IMR-90 (cell line): Measurements from ENCODE around the gene LPGAT1. TPM values are rescaled to one million over a fixed set of nuclear protein-coding genes. Genes with fewer than 3 reads are reported as not detected.

Source experiments
- ATAC-seq: fragments of 200-7000 bp; cut with Tn5 transposase; 2 replicates; pipeline ENCODE4 v1.9.1; 2020; ENCODE audit warnings: low read depth, mild to moderate bottlenecking, moderate library complexity
- BruUV-seq: library from RNA; stranded (reverse); fragments of 400-500 nt; replicated peaks from 2 replicates; lab custom pipeline; 2021; lab: Mats Ljungman, UMichigan
- CTCF ChIA-PET: fragments of 300-600 bp; formaldehyde crosslinking; extraction: SDS; loops from one replicate; lab custom pipeline; 2021; ENCODE audit warnings: antibody characterized with exemption; lab: Yijun Ruan, JAX
- POLR2A ChIA-PET: fragments of 300-600 bp; sonication (Branson Sonifier 250); formaldehyde crosslinking; loops from one replicate; lab custom pipeline; 2022; ENCODE audit warnings: antibody characterized with exemption; ENCODE audit not compliant: unreplicated experiment; lab: Charles Lee
- DNase-seq: peaks from one replicate; pipeline ENCODE4 v3.0.0; 2013
- H2AFZ ChIP-seq: replicated peaks from 2 replicates; pipeline ENCODE3; 2013; ENCODE audit warnings: low read length, mild to moderate bottlenecking; ENCODE audit not compliant: poor library complexity
- H2AK5ac ChIP-seq: 2 replicates; pipeline ENCODE4 v1.6.1; 2013; ENCODE audit warnings: low read depth, low read length, inconsistent platforms
- H2AK9ac ChIP-seq: replicated peaks from 2 replicates; pipeline ENCODE3; 2013; ENCODE audit warnings: mild to moderate bottlenecking, low read depth, low read length, moderate library complexity; ENCODE audit not compliant: poor library complexity
- H2BK120ac ChIP-seq: 2 replicates; pipeline ENCODE4 v1.6.1; 2013; ENCODE audit warnings: low read depth, low read length, inconsistent platforms
- H2BK15ac ChIP-seq: 3 replicates; pipeline ENCODE4 v1.6.1; 2013; ENCODE audit warnings: low read depth, low read length, inconsistent platforms
- H2BK20ac ChIP-seq: 2 replicates; pipeline ENCODE4 v1.6.1; 2013; ENCODE audit warnings: low read depth, mild to moderate bottlenecking, inconsistent platforms, low read length, moderate library complexity
- H2BK5ac ChIP-seq: 2 replicates; pipeline ENCODE4 v1.6.1; 2013; ENCODE audit warnings: mild to moderate bottlenecking, low read depth, low read length, inconsistent platforms; ENCODE audit not compliant: poor library complexity, severe bottlenecking
- H3K14ac ChIP-seq: replicated peaks from 2 replicates; pipeline ENCODE4 v1.6.1; 2013; ENCODE audit warnings: low read depth, low read length, inconsistent platforms
- H3K18ac ChIP-seq: 2 replicates; pipeline ENCODE4 v1.6.1; 2013; ENCODE audit warnings: low read depth, low read length, control low read depth
- H3K23ac ChIP-seq: 2 replicates; pipeline ENCODE4 v1.6.1; 2013; ENCODE audit warnings: low read depth, low read length, inconsistent platforms
- H3K27ac ChIP-seq: 2 replicates; pipeline ENCODE4 v1.5.1; 2013; ENCODE audit warnings: mild to moderate bottlenecking, control low read depth, low read length; ENCODE audit not compliant: insufficient read depth
- H3K27me3 ChIP-seq: 2 replicates; pipeline ENCODE4 v1.6.1; 2013; ENCODE audit warnings: low read length; ENCODE audit not compliant: control insufficient read depth, insufficient read depth
- H3K36me3 ChIP-seq: 2 replicates; pipeline ENCODE4 v1.6.1; 2013; ENCODE audit warnings: low read length, mixed read lengths; ENCODE audit not compliant: control insufficient read depth, insufficient read depth
- H3K4ac ChIP-seq: 2 replicates; pipeline ENCODE4 v1.6.1; 2013; ENCODE audit warnings: low read depth, low read length, inconsistent platforms
- H3K4me1 ChIP-seq: 2 replicates; pipeline ENCODE4 v1.6.1; 2013; ENCODE audit warnings: low read length, mixed read lengths; ENCODE audit not compliant: control insufficient read depth, insufficient read depth
- H3K4me2 ChIP-seq: 2 replicates; pipeline ENCODE4 v1.6.1; 2013; ENCODE audit warnings: low read depth, mild to moderate bottlenecking, control low read depth, low read length, moderate library complexity
- H3K4me3 ChIP-seq: 2 replicates; pipeline ENCODE4 v1.5.1; 2013; ENCODE audit warnings: low read depth, mild to moderate bottlenecking, control low read depth, low read length, moderate library complexity; ENCODE audit not compliant: insufficient read depth
- H3K56ac ChIP-seq: 2 replicates; pipeline ENCODE4 v1.6.1; 2013; ENCODE audit warnings: low read length, inconsistent platforms; ENCODE audit not compliant: insufficient read depth; ENCODE audit errors: extremely low read depth
- H3K79me1 ChIP-seq, 2 experiments: 2 replicates each; pipeline ENCODE4 v1.6.1; 2013; ENCODE audit warnings: low read length in 2 of 2, inconsistent platforms in 1 of 2, low read depth in 1 of 2
- H3K9ac ChIP-seq: 2 replicates; pipeline ENCODE4 v1.6.1; 2013; ENCODE audit warnings: low read depth, low read length, control low read depth
- H3K9me1 ChIP-seq: 2 replicates; pipeline ENCODE4 v1.6.1; 2013; ENCODE audit warnings: low read length, inconsistent platforms; ENCODE audit not compliant: insufficient read depth
- H3K9me3 ChIP-seq: 2 replicates; pipeline ENCODE4 v1.6.1; 2013; ENCODE audit warnings: low read length; ENCODE audit not compliant: control insufficient read depth, insufficient read depth
- H4K20me1 ChIP-seq: 2 replicates; pipeline ENCODE4 v1.6.1; 2013; ENCODE audit warnings: low read length, inconsistent platforms; ENCODE audit not compliant: insufficient read depth
- H4K5ac ChIP-seq: 2 replicates; pipeline ENCODE4 v1.6.1; 2013; ENCODE audit warnings: mild to moderate bottlenecking, low read depth, low read length, control low read depth
- H4K8ac ChIP-seq, 2 experiments: 2 replicates each; pipeline ENCODE4 v1.6.1; 2013; ENCODE audit warnings: low read depth in 2 of 2, low read length in 2 of 2, control low read depth in 1 of 2, inconsistent platforms in 1 of 2
- H4K91ac ChIP-seq: 2 replicates; pipeline ENCODE4 v1.6.1; 2013; ENCODE audit warnings: low read depth, low read length, inconsistent platforms; ENCODE audit not compliant: insufficient read depth
- CEBPB ChIP-seq: IDR thresholded peaks from 2 replicates; pipeline ENCODE4 v1.6.1; 2012; ENCODE audit warnings: low read depth, low read length, improper control_type of control experiment
- CHD1 ChIP-seq: IDR thresholded peaks from 2 replicates; pipeline ENCODE4 v1.6.1; 2012; ENCODE audit warnings: low read depth, low read length, improper control_type of control experiment
- CTCF ChIP-seq: conservative IDR thresholded peaks from 2 replicates; pipeline ENCODE4 v1.5.1; 2012; ENCODE audit warnings: mild to moderate bottlenecking, low read depth, low read length, improper control_type of control experiment
- MAFK ChIP-seq: IDR thresholded peaks from 2 replicates; pipeline ENCODE4 v1.6.1; 2012; ENCODE audit warnings: low read depth, low read length, improper control_type of control experiment
- MAZ ChIP-seq: IDR thresholded peaks from 2 replicates; pipeline ENCODE4 v1.6.1; 2012; ENCODE audit warnings: low read depth, mild to moderate bottlenecking, low read length, improper control_type of control experiment, moderate library complexity, borderline replicate concordance
- MXI1 ChIP-seq: IDR thresholded peaks from 2 replicates; pipeline ENCODE4 v1.6.1; 2012; ENCODE audit warnings: low read depth, mild to moderate bottlenecking, low read length, moderate library complexity, borderline replicate concordance
- NFE2L2 ChIP-seq: fragments of 150-350 bp; IDR thresholded peaks from 2 replicates; pipeline ENCODE4 v1.6.1; 2016; ENCODE audit warnings: low read depth, mild to moderate bottlenecking, low read length
- POLR2A ChIP-seq: IDR thresholded peaks from 2 replicates; pipeline ENCODE4 v1.6.1; 2012; ENCODE audit warnings: mild to moderate bottlenecking, low read depth, low read length
- RCOR1 ChIP-seq: IDR thresholded peaks from 2 replicates; pipeline ENCODE4 v1.6.1; 2012; ENCODE audit warnings: mild to moderate bottlenecking, low read length, improper control_type of control experiment; ENCODE audit not compliant: insufficient replicate concordance
- RFX5 ChIP-seq: IDR thresholded peaks from 2 replicates; pipeline ENCODE4 v1.8.0; 2012; ENCODE audit warnings: low read depth, mild to moderate bottlenecking, low read length, moderate library complexity
- SMC3 ChIP-seq: fragments of 150-350 bp; IDR thresholded peaks from 2 replicates; pipeline ENCODE4 v1.6.1; 2016; ENCODE audit warnings: low read depth, mild to moderate bottlenecking, antibody characterized with exemption, low read length, moderate library complexity
- WGBS, 2 experiments: methylation state at CpG; one replicate each; pipeline versions ENCODE4 v1.1.5 to v1.1.7; 2013; ENCODE audit warnings: missing lambda C conversion rate in 2 of 2; ENCODE audit not compliant: insufficient read length in 1 of 2; ENCODE audit errors: extremely low coverage in 2 of 2; 5-methylcytosine and 5-hydroxymethylcytosine counted together
- dilution Hi-C: fragments of 300-500 bp; cut with HindIII; formaldehyde crosslinking; loops from one replicate; pipeline ENCODE4 v1.14.3; 2018; ENCODE audit warnings: low sequenced_read_pairs; ENCODE audit not compliant: unreplicated experiment
- in situ Hi-C: fragments of 300-500 bp; cut with MboI; formaldehyde crosslinking; loops from 3 replicates; pipeline ENCODE4 v1.14.3; 2019; ENCODE audit warnings: low sequenced_read_pairs, inconsistent platforms, mixed read lengths
- intact Hi-C: fragments of 100-400 bp; cut with micrococcal nuclease; formaldehyde crosslinking; loops from 2 replicates; pipeline ENCODE4 v1.10.0; 2022
- polyA plus RNA-seq, 3 experiments: library from polyadenylated mRNA; depleted of rRNA; stranded (reverse); fragments of >200 nt; gene quantifications; 2 replicates each; pipeline ENCODE4 v1.2.3, GENCODE V29; 2012; ENCODE audit warnings: low replicate concordance in 1 of 3
- total RNA-seq: library from RNA; depleted of rRNA; stranded (reverse); fragments of >200 nt; gene quantifications from 2 replicates; pipeline ENCODE4 v1.2.3, GENCODE V29; 2012
- TF ChIP-seq, protein P1 (sequence below): fragments of 150-350 bp; IDR thresholded peaks from 2 replicates; pipeline ENCODE4 v1.6.1; 2017; ENCODE audit warnings: mild to moderate bottlenecking, antibody characterized with exemption, low read length, low read depth

LPGAT1 gene
- total and polyA plus RNA-seq, 2 of the 4 experiments (the other 2 are of a cell fraction) = 6.7 to 13.6 TPM

DNA sequence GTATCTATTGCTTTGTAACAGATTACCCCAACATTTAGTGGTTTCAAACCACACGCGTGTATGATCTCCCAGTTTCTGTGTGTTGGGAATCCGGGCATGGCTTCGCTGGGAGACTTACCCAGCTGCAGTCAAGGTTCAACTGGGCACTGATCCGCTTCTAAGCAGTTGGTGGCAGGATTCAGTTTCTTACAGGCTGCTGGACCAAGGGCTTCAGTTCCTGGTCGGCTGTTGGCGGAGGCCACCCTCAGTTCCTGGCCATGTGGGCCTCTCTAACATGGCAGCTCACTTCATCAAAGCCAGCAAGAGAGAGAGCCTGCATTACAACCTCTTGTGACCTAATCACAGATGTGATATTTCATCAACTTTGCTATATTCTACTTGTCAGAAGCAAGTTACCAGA is 101.3 kb downstream of the LPGAT1 start:
- no peak overlapping the region for H2BK120ac ChIP-seq
- H4K20me1 ChIP-seq = no peaks in the 10 kb centered on the region
- H3K4me1 ChIP-seq = no peaks in the 10 kb centered on the region
- no peak overlapping the region for H3K4ac ChIP-seq
- intact Hi-C loops = no loop called here
- no peaks in the 10 kb centered on the region; the same call in 1 of the 2 replicates for H3K9me1 ChIP-seq
- no peak overlapping the region for H3K56ac ChIP-seq
- ATAC-seq (no peak), DNase-seq (no peak)
- no peak overlapping the region for H2AK9ac ChIP-seq
- 90% methylated on average over 5 of the region's 7 CpGs; no CpG with 5 or more reads in 1 of the 2 experiments for WGBS, 2 experiments
- in situ Hi-C loops = no loop called here
- no peak for TF ChIP-seq MAZ
- no peak for TF ChIP-seq SMC3
- no peak for TF ChIP-seq RFX5
- no peak for TF ChIP-seq CHD1
- no peak for TF ChIP-seq NFE2L2
- TF ChIP-seq MAFK = no peak
- no peak for TF ChIP-seq POLR2A
- TF ChIP-seq, protein P1, sequence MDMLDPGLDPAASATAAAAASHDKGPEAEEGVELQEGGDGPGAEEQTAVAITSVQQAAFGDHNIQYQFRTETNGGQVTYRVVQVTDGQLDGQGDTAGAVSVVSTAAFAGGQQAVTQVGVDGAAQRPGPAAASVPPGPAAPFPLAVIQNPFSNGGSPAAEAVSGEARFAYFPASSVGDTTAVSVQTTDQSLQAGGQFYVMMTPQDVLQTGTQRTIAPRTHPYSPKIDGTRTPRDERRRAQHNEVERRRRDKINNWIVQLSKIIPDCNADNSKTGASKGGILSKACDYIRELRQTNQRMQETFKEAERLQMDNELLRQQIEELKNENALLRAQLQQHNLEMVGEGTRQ = no peak
- no peak for TF ChIP-seq MXI1
- no peak for TF ChIP-seq RCOR1
- no peak for TF ChIP-seq CTCF
- TF ChIP-seq CEBPB = no peak
- no peak overlapping the region for H2BK20ac ChIP-seq
- H2AFZ ChIP-seq = no peak overlapping the region
- H4K8ac ChIP-seq = no peak overlapping the region
- no peak overlapping the region for H3K18ac ChIP-seq
- H3K23ac ChIP-seq = no peak overlapping the region
- peaks cover 4% of the 10 kb centered on the region; the same call in 1 of the 2 replicates for H3K27me3 ChIP-seq
- H2AK5ac ChIP-seq = no peak overlapping the region
- H4K5ac ChIP-seq = no peak overlapping the region
- H2BK15ac ChIP-seq = no peak overlapping the region
- H3K79me1 ChIP-seq = no peaks in the 10 kb centered on the region
- H3K14ac ChIP-seq = no peak overlapping the region
- H3K9me3 ChIP-seq = no peaks in the 10 kb centered on the region
- no peak overlapping the region for H2BK5ac ChIP-seq
- dilution Hi-C loops = no loop called here
- H3K4me2 ChIP-seq = no peak overlapping the region
- H3K4me3 ChIP-seq = no peak overlapping the region
- ChIA-PET CTCF (interaction anchor here (0.6 kb wide), 1 partner anchor 8 kb away, joined by 4 read pairs; no protein-coding TSS in a partner anchor), POLR2A (no interaction called here)
- H4K91ac ChIP-seq = no peak overlapping the region
- H3K27ac ChIP-seq = no peak overlapping the region
- BruUV-seq = no TSS peak
- no peak overlapping the region for H3K9ac ChIP-seq
- no peaks in the 10 kb centered on the region for H3K36me3 ChIP-seq
